CD14-positive monocyte (primary cell): ENCODE results near the gene VSTM2B. TPM values are rescaled to one million over a fixed set of nuclear protein-coding genes. Genes with fewer than 3 reads are reported as not detected.
A peak's percentile ranks its signal among the peaks of the same experiment; 100 is the strongest.

ENCODE experiments used
- DNase-seq, 3 donors: peaks; one replicate each; pipeline ENCODE4 v3.0.0-alpha.2; 2011 to 2022
- H2AFZ ChIP-seq: 2 replicates; pipeline ENCODE4 v1.6.0; 2012; ENCODE audit warnings: mild to moderate bottlenecking, low read depth, low read length, inconsistent platforms; ENCODE audit not compliant: insufficient read depth, poor library complexity, severe bottlenecking
- H3K27ac ChIP-seq, 2 donors: 1 replicate in 1 of 2; 2 replicates in 1 of 2; pipeline ENCODE4 v1.5.1; 2012 to 2013; ENCODE audit warnings: low read length in 2 of 2, control low read depth in 1 of 2, inconsistent platforms in 1 of 2, low read depth in 1 of 2, mild to moderate bottlenecking in 1 of 2
- H3K27me3 ChIP-seq, 2 donors: one replicate each; pipeline versions ENCODE4 v1.6.0 to v1.6.1; 2011 to 2013; ENCODE audit warnings: low read length in 2 of 2; ENCODE audit not compliant: control insufficient read depth in 2 of 2, insufficient read depth in 2 of 2
- H3K36me3 ChIP-seq, 2 donors: replicated peaks in 1 of 2; 1 replicate in 1 of 2; 2 replicates in 1 of 2; pipeline versions ENCODE4 v1.5.1 to v1.6.1; 2012 to 2013; ENCODE audit warnings: low read length in 2 of 2, control low read depth in 1 of 2, inconsistent platforms in 1 of 2, mild to moderate bottlenecking in 1 of 2; ENCODE audit not compliant: insufficient read depth in 2 of 2, control insufficient read depth in 1 of 2
- H3K4me1 ChIP-seq, 2 donors: 1 replicate in 1 of 2; 2 replicates in 1 of 2; pipeline versions ENCODE4 v1.5.1 to v1.6.1; 2012 to 2013; ENCODE audit warnings: low read length in 2 of 2, control low read depth in 1 of 2, inconsistent platforms in 1 of 2, mild to moderate bottlenecking in 1 of 2, moderate library complexity in 1 of 2; ENCODE audit not compliant: insufficient read depth in 2 of 2, control insufficient read depth in 1 of 2
- H3K4me2 ChIP-seq: replicated peaks from 2 replicates; pipeline ENCODE3; 2012; ENCODE audit warnings: low read length, moderate library complexity, mild to moderate bottlenecking; ENCODE audit not compliant: poor library complexity, severe bottlenecking; ENCODE audit errors: extremely low read depth
- H3K4me3 ChIP-seq, 3 experiments: fragments of 200-600 bp in 1 of 3; sonication (generic) in 1 of 3; replicated peaks in 1 of 3; 1 replicate in 2 of 3; 2 replicates in 1 of 3; pipeline ENCODE4 v1.5.1; 2011 to 2013; ENCODE audit warnings: low read length in 3 of 3, mild to moderate bottlenecking in 3 of 3, control low read depth in 2 of 3, low read depth in 2 of 3, inconsistent platforms in 1 of 3, moderate library complexity in 1 of 3
- H3K79me2 ChIP-seq: 2 replicates; pipeline ENCODE4 v1.6.0; 2012; ENCODE audit warnings: mild to moderate bottlenecking, control low read depth, inconsistent platforms, low read length, moderate library complexity; ENCODE audit not compliant: insufficient read depth
- H3K9ac ChIP-seq: 2 replicates; pipeline ENCODE4 v1.6.0; 2017; ENCODE audit warnings: low read length, mild to moderate bottlenecking; ENCODE audit not compliant: insufficient read depth, poor library complexity, severe bottlenecking
- H3K9me3 ChIP-seq, 2 donors: replicated peaks in 1 of 2; 1 replicate in 1 of 2; 2 replicates in 1 of 2; pipeline versions ENCODE4 v1.5.1 to v1.6.1; 2012 to 2013; ENCODE audit warnings: low read length in 2 of 2, control low read depth in 1 of 2; ENCODE audit not compliant: control insufficient read depth in 1 of 2, insufficient read depth in 1 of 2
- H4K20me1 ChIP-seq: 2 replicates; pipeline ENCODE4 v1.6.0; 2012; ENCODE audit warnings: mild to moderate bottlenecking, low read length, control low read depth, moderate library complexity; ENCODE audit not compliant: insufficient read depth
- H3K27ac Mint-ChIP-seq, 7 donors: one replicate each; pipeline ENCODE4 v1.8.0; 2020; ENCODE audit warnings: mild to moderate bottlenecking in 7 of 7, mixed read lengths in 7 of 7, moderate library complexity in 6 of 7, inconsistent platforms in 2 of 7
- H3K27me3 Mint-ChIP-seq, 3 donors: one replicate each; pipeline ENCODE4 v1.8.0; 2021 to 2022; ENCODE audit warnings: low read depth in 3 of 3, mild to moderate bottlenecking in 3 of 3, mixed read lengths in 3 of 3, moderate library complexity in 3 of 3, inconsistent platforms in 1 of 3
- H3K36me3 Mint-ChIP-seq, 2 donors: one replicate each; pipeline ENCODE4 v1.8.0; 2020; ENCODE audit warnings: mixed read lengths in 2 of 2, inconsistent platforms in 1 of 2, mild to moderate bottlenecking in 1 of 2
- H3K4me1 Mint-ChIP-seq: one replicate; pipeline ENCODE4 v1.8.0; 2020; ENCODE audit warnings: mild to moderate bottlenecking, mixed read lengths
- H3K4me3 Mint-ChIP-seq, 2 donors: one replicate each; pipeline ENCODE4 v1.8.0; 2020; ENCODE audit warnings: mild to moderate bottlenecking in 2 of 2, mixed read lengths in 2 of 2, moderate library complexity in 1 of 2
- H3K9me3 Mint-ChIP-seq, 7 donors: one replicate each; pipeline ENCODE4 v1.8.0; 2020 to 2022; ENCODE audit warnings: mixed read lengths in 7 of 7, mild to moderate bottlenecking in 6 of 7, moderate library complexity in 6 of 7, inconsistent platforms in 2 of 7
- WGBS: methylation state at CpG from one replicate; pipeline ENCODE4 v1.1.5; 2013; ENCODE audit warnings: missing lambda C conversion rate; ENCODE audit not compliant: insufficient coverage; 5-methylcytosine and 5-hydroxymethylcytosine counted together
- intact Hi-C, 2 donors: fragments of 100-400 bp; cut with micrococcal nuclease; formaldehyde crosslinking; loops; one replicate each; pipeline versions ENCODE4 v1.15.0 to v1.15.1; 2023
- polyA plus RNA-seq, 3 donors: library from polyadenylated mRNA; depleted of rRNA in 1 of 3; unstranded in 2 of 3; stranded (reverse) in 1 of 3; fragments of 300-500 nt in 2 of 3; fragments of >200 nt in 1 of 3; fragmentation: Illumina TruSeq in 2 of 3; gene quantifications; 1 replicate in 2 of 3; 2 replicates in 1 of 3; pipeline ENCODE4 v1.2.3, GENCODE V29; 2012 to 2021
- TF ChIP-seq, protein P1 (sequence below): fragments of 200-600 bp; IDR thresholded peaks from one replicate; pipeline ENCODE4 v1.8.0; 2022; ENCODE audit warnings: antibody characterized with exemption, mild to moderate bottlenecking

VSTM2B gene
- polyA plus RNA-seq, 3 donors: not detected

DNA sequence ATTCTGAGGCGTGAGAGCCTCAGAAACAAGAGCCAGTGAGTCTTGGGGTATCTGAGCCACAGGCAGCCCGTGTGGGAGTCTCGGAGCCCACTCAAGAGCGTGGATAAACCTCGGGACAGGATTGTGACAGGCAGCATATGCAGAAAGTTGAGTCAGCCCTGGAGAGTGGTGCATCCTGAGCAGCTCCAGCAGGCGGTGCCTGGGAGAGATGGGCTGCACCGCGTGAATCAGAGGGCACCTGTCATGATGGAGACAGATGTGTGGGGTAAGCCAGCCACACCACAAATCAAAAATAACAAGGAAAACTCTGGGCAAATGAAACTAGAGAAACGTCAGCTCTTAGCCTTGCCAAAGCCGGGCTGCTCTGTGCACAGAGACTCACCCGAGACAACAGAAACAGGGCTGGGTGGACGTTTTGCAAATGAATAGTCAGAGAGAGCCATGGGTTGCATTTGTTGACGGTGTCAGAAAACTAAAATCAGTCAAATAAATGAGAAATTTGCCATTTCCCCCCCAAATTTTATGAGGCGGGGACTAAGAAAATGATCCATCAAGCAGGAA, 50.3 kb downstream of the VSTM2B start:
- H3K4me1 ChIP-seq: no peaks in the 10 kb centered on the region
- no peaks in the 10 kb centered on the region for H3K27me3 ChIP-seq
- no peaks in the 10 kb centered on the region for H3K79me2 ChIP-seq
- H3K4me2 ChIP-seq: no peak overlapping the region
- H3K4me3 Mint-ChIP-seq: peak overlapping the region in 1 of 2 donors; percentile 54
- H4K20me1 ChIP-seq: no peaks in the 10 kb centered on the region
- WGBS: 46% methylated on average over 8 of the region's 14 CpGs
- DNase-seq: no peak
- no peak overlapping the region for H2AFZ ChIP-seq
- H3K4me3 ChIP-seq: no peak overlapping the region
- H3K36me3 ChIP-seq: no peaks in the 10 kb centered on the region
- no peaks in the 10 kb centered on the region for H3K36me3 Mint-ChIP-seq
- H3K27me3 Mint-ChIP-seq: peaks cover 11 to 17% (median 13%) of the 10 kb centered on the region in 3 donors
- no peaks in the 10 kb centered on the region for H3K9me3 ChIP-seq
- H3K4me1 Mint-ChIP-seq: no peaks in the 10 kb centered on the region
- peaks cover 0 to 4% (median 0%) of the 10 kb centered on the region in 7 donors for H3K9me3 Mint-ChIP-seq
- intact Hi-C loops: no loop called here
- TF ChIP-seq, protein P1, sequence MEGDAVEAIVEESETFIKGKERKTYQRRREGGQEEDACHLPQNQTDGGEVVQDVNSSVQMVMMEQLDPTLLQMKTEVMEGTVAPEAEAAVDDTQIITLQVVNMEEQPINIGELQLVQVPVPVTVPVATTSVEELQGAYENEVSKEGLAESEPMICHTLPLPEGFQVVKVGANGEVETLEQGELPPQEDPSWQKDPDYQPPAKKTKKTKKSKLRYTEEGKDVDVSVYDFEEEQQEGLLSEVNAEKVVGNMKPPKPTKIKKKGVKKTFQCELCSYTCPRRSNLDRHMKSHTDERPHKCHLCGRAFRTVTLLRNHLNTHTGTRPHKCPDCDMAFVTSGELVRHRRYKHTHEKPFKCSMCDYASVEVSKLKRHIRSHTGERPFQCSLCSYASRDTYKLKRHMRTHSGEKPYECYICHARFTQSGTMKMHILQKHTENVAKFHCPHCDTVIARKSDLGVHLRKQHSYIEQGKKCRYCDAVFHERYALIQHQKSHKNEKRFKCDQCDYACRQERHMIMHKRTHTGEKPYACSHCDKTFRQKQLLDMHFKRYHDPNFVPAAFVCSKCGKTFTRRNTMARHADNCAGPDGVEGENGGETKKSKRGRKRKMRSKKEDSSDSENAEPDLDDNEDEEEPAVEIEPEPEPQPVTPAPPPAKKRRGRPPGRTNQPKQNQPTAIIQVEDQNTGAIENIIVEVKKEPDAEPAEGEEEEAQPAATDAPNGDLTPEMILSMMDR: no peak
- no peak overlapping the region for H3K9ac ChIP-seq
- no peak overlapping the region for H3K27ac Mint-ChIP-seq
- no peak overlapping the region for H3K27ac ChIP-seq

DNA sequence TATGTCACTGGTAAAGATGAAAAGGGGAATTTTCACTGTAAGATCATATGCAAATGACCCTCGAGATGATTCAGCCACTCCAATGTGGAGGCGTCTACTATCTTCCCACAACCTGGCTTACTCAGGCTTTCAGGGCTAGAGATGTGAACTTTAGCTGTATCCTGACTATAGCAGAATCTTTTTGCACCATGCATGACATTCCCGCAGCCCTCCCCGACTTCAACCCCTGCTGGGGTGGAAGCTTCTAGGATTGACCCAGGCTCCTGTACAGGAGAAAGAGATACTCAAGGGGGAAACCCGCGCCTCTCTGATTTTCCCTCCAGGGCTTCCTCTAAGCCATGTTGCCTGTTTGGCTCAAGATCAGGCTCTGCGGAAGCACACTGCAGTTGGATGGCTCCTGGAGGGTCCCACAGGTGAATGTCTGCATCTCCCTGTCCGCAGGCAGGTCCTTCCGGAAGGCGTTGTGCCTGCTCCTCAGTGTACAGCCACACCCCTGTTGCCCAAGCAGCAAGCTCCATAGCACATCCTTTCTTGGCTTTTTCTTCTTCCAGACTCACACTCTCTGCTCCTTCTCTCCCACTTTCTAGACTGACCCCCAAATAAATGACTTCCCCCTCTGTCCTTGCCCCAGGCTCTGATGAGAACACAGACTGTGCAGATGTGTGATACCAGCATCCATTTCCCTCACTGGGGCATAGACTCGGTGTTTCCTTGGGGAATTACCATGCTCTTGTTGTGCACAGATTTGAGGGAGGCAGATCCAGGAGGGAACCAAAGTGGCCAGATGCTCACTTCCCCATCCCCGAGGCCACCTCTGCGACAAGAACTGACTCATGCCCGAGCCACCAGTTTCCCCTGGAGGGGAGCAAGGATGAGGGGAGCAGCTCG, 51.2 kb downstream of the VSTM2B start:
- intact Hi-C loops: no loop called here
- Histone ChIP-seq H3K4me2 (no peak overlapping the region), H3K4me1 (no peaks in the 10 kb centered on the region), H3K4me3 (no peak overlapping the region), H3K9ac (no peak overlapping the region), H3K36me3 (no peaks in the 10 kb centered on the region), H4K20me1 (no peaks in the 10 kb centered on the region), H3K79me2 (no peaks in the 10 kb centered on the region), H3K9me3 (no peaks in the 10 kb centered on the region), H3K27ac (no peak overlapping the region), H3K27me3 (no peaks in the 10 kb centered on the region), H2AFZ (no peak overlapping the region)
- no peaks in the 10 kb centered on the region for H3K4me1 Mint-ChIP-seq
- WGBS: 92% methylated on average over 4 of the region's 15 CpGs
- no peak overlapping the region for H3K27ac Mint-ChIP-seq
- TF ChIP-seq, protein P1: no peak
- H3K9me3 Mint-ChIP-seq: peaks cover 0 to 9% (median 4%) of the 10 kb centered on the region in 7 donors
- H3K36me3 Mint-ChIP-seq: no peaks in the 10 kb centered on the region
- DNase-seq: no peak
- no peak overlapping the region for H3K4me3 Mint-ChIP-seq
- H3K27me3 Mint-ChIP-seq: peaks cover 11 to 17% (median 13%) of the 10 kb centered on the region in 3 donors
